ENCODE results near the gene SHC1.

Gene SHC1

DNA sequence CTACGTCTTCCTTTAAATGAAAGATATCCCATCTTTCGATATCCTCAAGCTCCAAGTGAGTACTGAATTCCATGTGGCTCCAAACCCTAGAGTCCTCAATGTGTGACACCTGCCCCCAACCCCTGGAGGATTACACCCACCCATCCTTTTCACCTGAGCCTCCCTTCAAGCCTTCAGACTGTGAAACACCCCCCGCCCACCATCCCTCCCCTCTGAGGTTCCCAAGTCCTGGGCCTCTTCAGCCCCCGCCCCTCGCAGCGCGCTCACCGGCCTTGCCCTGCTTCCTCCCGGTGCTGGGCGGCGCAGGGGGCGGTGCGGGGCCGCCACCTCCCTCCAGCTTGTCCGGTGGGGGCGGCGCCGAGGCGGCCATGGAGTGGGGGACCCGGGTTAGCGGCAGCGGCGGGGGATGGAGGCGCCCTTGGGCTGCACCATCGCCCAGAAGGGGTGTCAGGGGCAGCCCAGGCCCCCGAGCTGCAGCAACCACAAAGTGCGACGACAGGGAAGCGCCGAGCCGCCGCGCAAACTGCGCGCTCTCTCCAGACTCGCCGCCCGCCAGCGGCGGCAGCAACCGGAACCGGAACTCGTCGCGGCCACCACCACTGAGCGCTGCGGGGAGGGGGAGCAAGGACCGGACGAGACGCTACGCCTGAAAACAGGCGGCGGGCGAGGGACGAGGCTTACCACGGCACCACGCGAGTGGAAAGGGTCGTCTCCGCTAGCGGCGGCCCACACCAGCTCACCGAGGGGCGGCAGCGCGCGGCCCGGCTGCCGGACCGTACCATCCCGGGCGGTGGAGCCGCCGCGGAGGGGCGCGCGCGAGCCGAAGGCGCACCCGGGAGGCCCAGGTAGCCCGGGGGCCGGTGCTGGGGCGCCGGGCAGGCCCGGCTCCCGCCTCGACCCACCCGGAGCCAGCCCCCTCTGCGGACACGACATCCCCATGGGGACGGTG lies 9.1 kb downstream of the SHC1 start, which contains the start of gene PYGO2:
PYGO2 (minus strand) TSS at position 576 of the 949 bp plus-strand sequence; CDS start at position 370, 206 bp downstream.
- DNase-seq (ENCODE audit: extremely low read depth, low read depth): no peak
- no peak; the same call in 1 of the 2 replicates for TF ChIP-seq CTCF (IDR thresholded peaks at IDR 0.05; ENCODE audit: low read depth, low read length)

- DNase-seq (ENCODE audit: extremely low read depth, low read depth): no peak
- no peak for TF ChIP-seq CTCF (IDR thresholded peaks at IDR 0.05; ENCODE audit: low read depth, low read length)
Measured at GRCh38 chr1:154960446-154961136, 10.0 kb downstream of the SHC1 start.

GRCh38 chr1:154959426-154959780 lies 11.1 kb downstream of the SHC1 start:
- TF ChIP-seq CTCF (IDR thresholded peaks at IDR 0.05; ENCODE audit: low read depth, low read length): no peak

GRCh38 chr1:154958681-154959425 lies 11.7 kb downstream of the SHC1 start:
- TF ChIP-seq CTCF (IDR thresholded peaks at IDR 0.05; ENCODE audit: low read depth, low read length): no peak
- DNase-seq (ENCODE audit: extremely low read depth, low read depth): no peak

More at GRCh38 chr1:154959426-154959780, 11.1 kb downstream of the SHC1 start:
- DNase-seq (ENCODE audit: extremely low read depth, low read depth): no peak

- DNase-seq (ENCODE audit: extremely low read depth, low read depth): no peak
- no peak for TF ChIP-seq CTCF (IDR thresholded peaks at IDR 0.05; ENCODE audit: low read depth, low read length)
Measured at GRCh38 chr1:154958036-154958435, 12.5 kb downstream of the SHC1 start.

DNA sequence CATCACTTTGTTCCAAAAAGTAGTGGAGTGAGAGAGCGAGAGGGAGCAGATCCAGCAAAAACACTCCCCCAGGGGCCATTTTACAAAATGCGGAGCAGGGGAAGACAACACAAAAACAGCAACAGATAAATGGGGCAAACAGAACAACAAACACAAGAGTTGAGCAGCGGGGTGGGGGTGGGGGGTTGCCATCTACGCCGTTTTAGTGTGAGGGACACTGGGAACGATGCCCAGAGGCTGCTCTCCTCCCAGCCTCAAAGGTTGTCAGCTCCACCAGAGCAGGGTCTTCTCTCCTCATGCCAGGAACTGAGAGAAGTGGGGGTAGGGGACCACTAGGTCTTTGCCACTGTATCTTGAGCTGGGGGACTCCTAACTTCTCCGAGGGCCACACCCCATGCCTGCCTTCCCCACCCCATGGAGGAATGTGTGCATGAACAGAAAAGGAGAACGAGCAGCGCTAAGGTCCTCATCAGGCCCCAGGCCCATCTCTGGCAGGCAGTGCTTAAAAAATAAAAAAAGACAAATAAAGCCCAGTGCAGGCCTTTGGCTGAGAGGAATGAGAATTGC lies 13.4 kb downstream of the SHC1 start:
- no peak for TF ChIP-seq CTCF (IDR thresholded peaks at IDR 0.05; ENCODE audit: low read depth, low read length)
- no peak for DNase-seq (ENCODE audit: extremely low read depth, low read depth)
